GM21526 (cell line): Measurements from ENCODE around the gene MIER2.

Experiments used
- ATAC-seq: cut with Tn5 transposase; IDR thresholded peaks from one replicate; pipeline ENCODE4 v1.9.1; 2021; ENCODE audit warnings: moderate library complexity; ENCODE audit not compliant: unreplicated experiment, low FRiP score

The MIER2 gene

GRCh38 chr19:379796-380195 lies 35.2 kb upstream of the MIER2 start:
- no peak for ATAC-seq

- ATAC-seq, result no peak
Observed at GRCh38 chr19:378706-379105, 34.1 kb upstream of the MIER2 start.

DNA sequence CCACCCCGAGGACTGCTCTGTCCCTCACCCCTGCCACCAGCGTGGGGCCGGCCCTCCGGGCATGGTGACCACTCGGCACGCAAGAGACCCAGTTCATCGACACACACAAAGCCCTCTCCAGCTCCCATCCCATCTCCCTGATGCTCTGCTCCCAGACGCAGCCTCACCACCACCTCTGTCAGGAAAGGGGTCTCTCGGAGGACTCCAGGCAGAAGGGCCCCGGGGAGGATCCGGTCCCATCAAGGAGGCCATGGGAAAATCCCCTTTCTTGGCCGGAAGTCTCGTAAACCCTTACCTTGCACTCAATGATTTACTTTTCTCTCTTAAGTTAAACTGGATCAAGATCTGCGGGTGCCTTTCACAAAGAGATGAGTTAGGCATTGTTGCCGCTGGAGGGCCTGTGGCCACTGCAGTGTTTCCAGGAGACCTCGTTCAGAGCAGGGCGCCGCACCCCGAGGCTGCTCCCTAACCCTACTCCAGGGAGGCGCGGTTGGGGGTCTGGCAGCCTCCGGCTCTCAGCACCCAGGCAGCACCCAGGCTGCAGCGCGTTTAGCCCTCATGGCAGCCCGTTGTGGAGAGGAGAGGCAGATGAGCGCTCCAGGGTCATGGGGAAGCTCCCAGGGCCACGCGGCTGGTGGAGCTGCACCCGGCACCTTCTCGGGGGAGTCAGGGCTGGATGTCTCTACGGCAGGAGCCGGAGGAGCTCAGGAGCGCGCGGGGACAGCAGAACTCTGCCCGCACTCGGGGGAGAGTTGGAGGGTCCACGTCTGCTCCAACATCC lies 33.4 kb upstream of the MIER2 start:
- no peak for ATAC-seq

- ATAC-seq, result no peak
Observed at GRCh38 chr19:376111-376470, 31.5 kb upstream of the MIER2 start.

DNA sequence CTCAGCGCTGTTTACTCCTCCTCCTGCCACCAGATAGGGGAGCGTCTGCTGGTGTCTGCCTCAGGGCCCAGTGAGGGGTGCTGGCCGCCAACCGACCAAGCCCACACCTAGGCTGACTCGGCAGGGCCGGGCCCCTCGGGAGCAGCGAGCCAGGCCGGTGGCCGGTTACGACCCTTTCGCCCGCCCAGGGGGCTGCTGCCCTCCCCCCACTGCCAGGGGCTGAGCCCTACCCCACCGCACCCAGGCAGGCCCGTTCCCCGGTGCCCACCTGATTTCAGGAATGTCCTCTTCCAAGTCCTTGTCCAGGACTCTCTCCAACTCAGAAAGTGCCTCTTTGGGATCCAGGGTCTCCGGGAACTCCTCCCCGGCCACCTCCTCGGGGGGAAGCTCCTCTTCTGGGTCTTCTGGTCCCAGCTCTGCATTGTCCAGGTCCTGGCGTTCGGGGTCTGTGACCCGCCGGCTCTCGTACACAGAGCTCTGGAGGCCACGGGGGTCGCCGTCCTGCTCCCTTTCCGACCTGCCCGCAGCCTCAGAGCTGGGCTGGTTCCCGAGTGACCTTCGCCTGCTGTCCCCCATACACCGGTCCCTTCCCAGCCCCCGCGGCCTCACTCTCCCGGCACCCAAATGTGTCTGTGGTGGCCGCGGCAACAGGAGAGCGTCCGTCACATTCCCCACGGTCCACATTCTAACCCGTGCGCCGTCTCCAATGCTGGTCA lies 31.0 kb upstream of the MIER2 start:
- no peak for ATAC-seq

DNA sequence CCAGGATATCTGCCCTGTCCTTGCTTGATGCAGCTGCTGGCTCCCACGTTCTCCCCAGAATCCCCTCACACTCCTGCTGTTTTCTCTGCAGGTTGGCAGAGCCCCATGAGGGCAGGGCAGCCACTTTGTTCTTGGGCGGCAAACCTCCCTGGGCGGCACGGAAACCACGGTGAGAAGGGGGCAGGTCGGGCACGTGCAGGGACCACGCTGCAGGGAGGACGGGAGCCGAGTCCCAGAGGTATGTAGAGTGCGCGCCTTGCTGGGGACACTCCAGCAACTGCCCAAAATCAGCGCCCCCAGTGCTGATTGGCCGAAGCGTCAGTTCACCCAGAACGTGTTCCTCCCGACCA lies 30.3 kb upstream of the MIER2 start:
- ATAC-seq, result no peak

DNA sequence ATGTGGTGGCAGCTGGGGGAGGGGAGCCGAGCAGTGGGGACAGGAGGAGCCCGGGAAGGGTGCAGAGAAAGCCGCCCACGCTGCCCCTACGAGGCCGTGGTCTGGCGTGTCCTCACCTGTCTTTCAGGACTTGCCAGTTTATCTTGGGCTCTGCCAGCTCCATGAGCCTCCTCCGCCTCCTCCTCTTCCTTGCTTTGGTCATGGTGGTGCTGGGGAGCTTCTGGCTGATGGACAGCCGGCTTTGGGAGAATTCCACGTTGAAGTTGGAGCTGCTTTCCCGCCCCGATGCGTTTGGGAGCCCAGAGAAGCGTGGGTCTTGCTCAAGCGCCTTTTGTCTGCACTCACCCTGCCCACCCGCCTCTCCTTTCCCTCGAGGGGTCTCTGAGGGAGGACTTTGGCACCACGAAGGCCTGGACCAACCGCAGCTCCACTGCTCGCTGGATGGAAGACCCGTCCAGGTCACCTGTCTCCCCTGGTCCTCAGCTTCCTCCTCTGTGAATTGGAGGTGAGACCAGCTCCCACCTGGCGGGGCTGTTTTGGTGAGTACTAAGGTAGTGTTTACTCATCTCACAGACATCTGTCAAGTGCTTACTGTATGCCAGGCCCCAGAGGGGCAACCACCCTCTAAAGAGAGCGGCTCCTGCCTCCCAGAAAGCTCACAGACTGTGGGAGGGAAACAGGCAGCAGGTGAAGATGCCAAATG lies 29.7 kb upstream of the MIER2 start:
- ATAC-seq, result no peak

DNA sequence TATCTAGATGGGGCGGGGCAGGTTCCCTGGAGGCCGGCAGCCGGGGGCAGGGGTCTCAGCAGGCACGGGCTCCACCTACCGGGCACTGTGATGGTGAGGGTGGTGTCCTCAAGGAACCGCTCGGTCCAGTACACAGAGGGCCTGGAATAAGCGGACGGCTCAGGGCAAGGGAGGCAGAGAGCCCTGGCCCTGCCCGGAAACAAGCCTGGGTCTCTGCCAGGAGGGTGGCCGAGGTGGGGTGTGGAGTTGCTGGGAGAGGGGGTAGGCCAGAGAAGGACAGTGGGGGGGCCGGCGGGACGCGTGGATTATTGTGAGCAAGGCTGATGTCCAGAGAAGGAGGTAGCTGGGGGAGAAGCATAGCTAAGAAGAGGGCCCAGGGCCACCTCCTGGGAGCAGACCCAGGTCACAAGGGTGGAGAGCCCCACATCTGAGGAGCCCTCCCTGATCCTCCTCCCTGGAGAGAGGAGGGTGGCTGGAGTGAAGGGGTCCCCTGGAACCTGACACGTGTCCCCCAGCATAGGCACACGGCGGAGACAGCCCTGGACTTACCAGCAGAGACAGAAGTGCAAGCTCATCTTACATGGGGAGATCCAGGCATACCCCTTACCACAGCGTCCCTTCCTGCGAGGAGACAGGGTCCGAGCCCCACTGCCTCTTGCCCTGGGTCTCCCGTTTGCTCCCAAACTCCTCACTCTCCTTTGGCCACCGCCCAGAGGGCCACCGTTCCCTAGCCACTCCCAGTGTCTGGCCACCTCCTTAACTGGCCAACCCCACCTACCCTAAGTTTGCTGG lies 29.0 kb upstream of the MIER2 start:
- ATAC-seq, result no peak

DNA sequence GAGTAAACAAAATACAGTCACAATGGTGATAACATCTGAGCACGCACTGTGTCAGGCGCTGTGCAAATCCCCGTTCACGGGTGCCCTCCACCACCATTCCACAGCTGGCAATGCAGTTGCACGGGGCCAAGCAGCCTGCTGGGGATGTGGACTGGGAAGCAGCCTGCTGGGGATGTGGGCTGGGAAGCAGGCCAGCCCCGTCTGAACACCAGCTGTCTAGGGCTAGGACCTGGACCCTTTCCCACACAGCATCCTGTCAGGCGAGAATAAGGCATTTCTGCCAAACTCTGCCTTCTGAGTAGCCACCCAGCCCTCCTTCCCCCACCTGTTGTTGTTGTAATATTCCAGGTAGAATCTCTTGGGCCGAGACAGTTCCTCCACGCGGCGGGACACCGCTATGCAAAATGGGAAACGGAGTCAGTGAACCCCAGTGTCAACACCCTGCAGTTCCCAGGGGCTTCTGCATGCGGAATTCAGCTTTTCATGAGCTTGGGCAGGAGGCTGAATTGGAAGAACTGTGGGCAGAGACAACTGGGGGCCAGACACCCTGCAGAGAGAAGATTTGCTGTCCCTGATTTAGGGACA lies 27.8 kb upstream of the MIER2 start:
- ATAC-seq, result no peak

- ATAC-seq, result no peak
Observed at GRCh38 chr19:371501-372168, 27.0 kb upstream of the MIER2 start.

- ATAC-seq, result no peak
Observed at GRCh38 chr19:370641-371330, 26.2 kb upstream of the MIER2 start.

GRCh38 chr19:369876-370275 lies 25.3 kb upstream of the MIER2 start:
- no peak for ATAC-seq

GRCh38 chr19:369256-369655 lies 24.7 kb upstream of the MIER2 start:
- ATAC-seq, result no peak

DNA sequence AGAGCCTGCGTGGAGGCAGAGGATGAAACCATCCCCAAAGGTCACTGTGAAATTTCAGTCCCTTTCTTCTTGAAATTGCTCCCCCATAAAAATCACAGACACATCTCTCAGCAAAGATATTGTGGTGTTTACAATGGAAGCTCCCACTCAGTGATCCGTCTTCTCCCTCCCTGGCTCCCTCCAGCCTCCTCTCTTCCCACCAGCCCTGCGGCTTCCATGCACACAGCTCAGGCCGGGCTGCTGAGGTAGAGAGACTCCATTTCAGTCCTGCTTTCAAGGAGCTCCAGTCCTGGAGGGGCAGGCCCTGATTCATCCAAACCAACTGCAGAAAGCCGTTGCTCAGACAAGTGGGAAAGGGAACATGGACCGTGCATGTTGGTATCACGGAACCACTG lies 24.0 kb upstream of the MIER2 start:
- no peak for ATAC-seq

DNA sequence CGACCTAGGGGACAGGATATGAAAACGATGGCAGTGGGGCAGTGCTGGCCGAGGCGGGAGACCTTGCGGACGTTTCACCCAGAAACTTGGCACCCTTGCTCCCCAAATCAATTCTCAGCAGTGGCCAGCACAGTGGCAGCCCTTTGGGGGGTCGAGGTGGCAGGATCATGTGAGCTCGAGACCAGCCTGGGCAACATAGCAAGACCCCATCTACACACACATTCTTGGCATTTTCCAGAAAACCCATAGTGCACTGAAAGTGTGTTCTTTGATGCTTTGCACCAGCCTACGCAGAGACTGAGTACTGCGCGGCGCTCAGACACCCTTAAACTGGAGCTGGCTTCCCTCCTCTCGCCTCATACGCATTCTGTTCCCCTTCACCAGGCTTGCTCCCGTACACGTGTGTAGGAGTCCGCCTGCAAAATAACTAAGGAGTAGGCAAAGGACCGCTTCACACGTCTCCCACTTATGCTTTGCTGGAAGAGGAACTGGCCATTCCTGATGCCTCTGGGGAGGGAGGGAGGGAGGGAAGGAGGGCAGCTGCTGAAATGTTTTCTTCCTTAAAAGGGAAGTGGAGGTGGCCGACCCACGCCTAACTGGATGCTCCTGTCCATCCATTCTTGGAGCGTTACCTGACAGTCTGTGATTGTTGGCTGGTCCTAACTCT lies 23.5 kb upstream of the MIER2 start:
- ATAC-seq, result no peak

DNA sequence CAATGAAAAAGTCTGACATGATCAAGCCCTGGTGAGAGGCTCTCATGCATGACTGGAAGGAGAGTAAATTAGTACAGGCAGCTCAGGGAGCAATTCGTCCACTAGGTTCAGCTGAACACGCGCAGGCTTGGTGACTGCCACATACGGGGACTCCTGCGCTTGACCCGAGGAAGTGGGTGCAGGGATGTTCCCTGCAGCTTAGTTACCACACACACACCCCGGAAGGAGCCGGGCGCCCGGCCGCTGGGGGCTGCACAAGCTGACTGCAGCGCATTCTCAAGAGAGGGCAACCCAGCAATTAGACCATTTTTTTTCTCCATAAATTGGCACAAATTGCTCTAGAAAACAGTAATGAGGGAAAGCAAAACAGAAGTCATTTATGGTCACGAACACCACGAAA lies 23.0 kb upstream of the MIER2 start:
- ATAC-seq, result no peak

GRCh38 chr19:366951-367350 lies 22.4 kb upstream of the MIER2 start:
- ATAC-seq, result no peak

DNA sequence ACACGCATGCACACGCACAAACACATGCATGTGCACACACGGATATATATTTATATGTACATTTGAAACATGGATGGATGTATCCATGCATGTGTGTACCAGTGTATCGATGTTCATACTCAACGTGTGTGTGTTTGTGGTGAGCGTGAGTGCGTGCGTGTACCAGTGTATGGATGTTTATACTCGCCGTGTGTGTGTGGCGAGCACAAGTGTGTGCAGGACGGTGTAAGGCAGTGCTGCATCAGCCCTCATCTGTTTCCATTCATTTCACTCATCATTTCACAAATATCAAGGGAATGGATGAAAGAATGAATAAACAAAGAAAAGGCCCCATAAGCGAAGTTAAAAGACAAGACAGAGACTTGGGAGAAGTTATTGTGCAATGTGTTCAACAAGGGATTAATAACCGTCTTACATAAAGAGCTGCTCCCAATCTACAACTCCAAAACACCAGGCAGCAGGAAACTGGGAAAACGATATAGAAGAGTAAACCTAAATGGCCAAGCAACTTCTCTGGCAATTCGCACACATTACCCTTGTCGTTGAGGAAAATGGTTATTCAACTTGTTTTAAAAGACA lies 21.7 kb upstream of the MIER2 start:
- no peak for ATAC-seq
